HG02840 (cell line): ENCODE results near the gene FAM237A.

Experiments
- ATAC-seq: cut with Tn5 transposase; IDR thresholded peaks from one replicate; pipeline ENCODE4 v1.9.1; 2021; ENCODE audit warnings: mild to moderate bottlenecking, moderate library complexity, moderate number of reproducible peaks; ENCODE audit not compliant: unreplicated experiment, low FRiP score

Gene FAM237A

GRCh38 chr2:206642075-206643025, at the start of gene FAM237A:
Gene FAM237A, plus strand, starts transcription at chr2:206642487. Its CDS starts 1,750 bp downstream, at chr2:206644237.
- ATAC-seq: no peak

- ATAC-seq: no peak
Observed at GRCh38 chr2:206597717-206598218, 44.5 kb upstream of the FAM237A start.

- ATAC-seq: no peak
Observed at GRCh38 chr2:206603243-206603642, 39.0 kb upstream of the FAM237A start.

GRCh38 chr2:206610451-206610850, 31.8 kb upstream of the FAM237A start:
- ATAC-seq: no peak

GRCh38 chr2:206611191-206611590, 31.1 kb upstream of the FAM237A start:
- no peak for ATAC-seq

- no peak for ATAC-seq
Observed at GRCh38 chr2:206611736-206612135, 30.6 kb upstream of the FAM237A start.

GRCh38 chr2:206614811-206615210, 27.5 kb upstream of the FAM237A start:
- no peak for ATAC-seq

- no peak for ATAC-seq
Observed at GRCh38 chr2:206615417-206616089, 26.7 kb upstream of the FAM237A start.

- ATAC-seq: no peak
Observed at GRCh38 chr2:206616151-206616550, 26.1 kb upstream of the FAM237A start.

- ATAC-seq: no peak
Observed at GRCh38 chr2:206619011-206619410, 23.3 kb upstream of the FAM237A start.

- no peak for ATAC-seq
Observed at GRCh38 chr2:206626108-206626507, 16.2 kb upstream of the FAM237A start.

GRCh38 chr2:206627632-206628031, 14.7 kb upstream of the FAM237A start:
- ATAC-seq: no peak

- ATAC-seq: no peak
Observed at GRCh38 chr2:206631340-206631739, 10.9 kb upstream of the FAM237A start.

GRCh38 chr2:206635015-206635414, 7.3 kb upstream of the FAM237A start:
- no peak for ATAC-seq

GRCh38 chr2:206639636-206640035, 2.7 kb upstream of the FAM237A start:
- ATAC-seq: no peak

- no peak for ATAC-seq
Observed at GRCh38 chr2:206641226-206641625, 1.1 kb upstream of the FAM237A start.

GRCh38 chr2:206647985-206648384, 5.7 kb downstream of the FAM237A start:
- no peak for ATAC-seq

GRCh38 chr2:206657087-206657486, 14.8 kb downstream of the FAM237A start:
- ATAC-seq: no peak

GRCh38 chr2:206665251-206665650, 23.0 kb downstream of the FAM237A start:
- no peak for ATAC-seq

GRCh38 chr2:206670531-206671319, 28.4 kb downstream of the FAM237A start:
- no peak for ATAC-seq

GRCh38 chr2:206683546-206683945, 41.3 kb downstream of the FAM237A start:
- no peak for ATAC-seq
